Mucosa of descending colon (tissue), 3 donors: Measurements from ENCODE around the gene GRM4. TPM values are rescaled to one million over a fixed set of nuclear protein-coding genes. Genes with fewer than 3 reads are reported as not detected.

Experiments
- ATAC-seq: fragments of 200-7000 bp; cut with Tn5 transposase; one replicate; pipeline ENCODE4 v1.9.1; 2020; ENCODE audit warnings: mild to moderate bottlenecking, moderate library complexity
- DNase-seq, 3 donors: peaks; one replicate each; pipeline ENCODE4 v3.0.0-alpha.2; 2020
- H3K36me3 ChIP-seq: fragments of 200-600 bp; one replicate; pipeline ENCODE4 v1.8.0; 2021; ENCODE audit warnings: low read depth, mild to moderate bottlenecking
- H3K4me1 ChIP-seq: fragments of 200-600 bp; one replicate; pipeline ENCODE4 v1.8.0; 2021; ENCODE audit warnings: low read depth, mild to moderate bottlenecking
- H3K4me3 ChIP-seq: fragments of 200-600 bp; one replicate; pipeline ENCODE4 v1.8.0; 2021; ENCODE audit warnings: mild to moderate bottlenecking
- H3K9me3 ChIP-seq: fragments of 200-600 bp; one replicate; pipeline ENCODE4 v1.8.0; 2021; ENCODE audit warnings: mild to moderate bottlenecking
- CTCF ChIP-seq: fragments of 200-600 bp; IDR thresholded peaks from one replicate; pipeline ENCODE4 v1.8.0; 2022; ENCODE audit warnings: antibody characterized with exemption, mild to moderate bottlenecking
- intact Hi-C, 2 donors: fragments of 100-400 bp; cut with DNase I in 1 of 2; cut with micrococcal nuclease in 1 of 2; formaldehyde crosslinking; loops; one replicate each; pipeline versions ENCODE4 v1.11.0 to v1.11.1; 2022; cut with DNase I, micrococcal nuclease
- total RNA-seq, 3 donors: library from RNA; stranded (reverse); fragmentation: NEBNext Ultra II Directional in 2 of 3; extraction: Animal tissue kit (Norgen Biotek cat#: 25700) in 2 of 3; gene quantifications; one replicate each; pipeline versions ENCODE4 v1.2.1 to v1.2.4, GENCODE V29; 2021 to 2023
- donor health status: DM: no; HTN: no; CAD: no; lungs with moderate emphysema.
- donor health status: DM: no; HTN: no; CAD: no.
- donor health status: DM: no; HTN: yes; CAD: no.

GRM4 gene
- total RNA-seq, 3 donors from 2014 or later = 0.22 to 0.25 TPM; not detected in 1

- Histone ChIP-seq H3K9me3 (no peaks in the 10 kb centered on the region), H3K36me3 (no peaks in the 10 kb centered on the region), H3K4me3 (no peak overlapping the region), H3K4me1 (no peaks in the 10 kb centered on the region)
- no peak for TF ChIP-seq CTCF
- ATAC-seq = no peak
- intact Hi-C loops = no loop called here
- DNase-seq = no peak
These were observed 30.6 kb upstream of the GRM4 start for GRCh38 chr6:34176261-34177031.

- H3K4me1 ChIP-seq = no peaks in the 10 kb centered on the region
- no peaks in the 10 kb centered on the region for H3K36me3 ChIP-seq
- DNase-seq (no peak), ATAC-seq (no peak)
- H3K4me3 ChIP-seq = no peak overlapping the region
- no peaks in the 10 kb centered on the region for H3K9me3 ChIP-seq
- intact Hi-C loops = no loop called here
- TF ChIP-seq CTCF = no peak
These were observed 29.0 kb upstream of the GRM4 start for GRCh38 chr6:34174846-34175399.

GRCh38 chr6:34172961-34173775 is 27.3 kb upstream of the GRM4 start:
- no peaks in the 10 kb centered on the region for H3K9me3 ChIP-seq
- ATAC-seq (no peak), DNase-seq (no peak)
- no peak for TF ChIP-seq CTCF
- no peaks in the 10 kb centered on the region for H3K4me1 ChIP-seq
- intact Hi-C loops = no loop called here
- no peak overlapping the region for H3K4me3 ChIP-seq
- no peaks in the 10 kb centered on the region for H3K36me3 ChIP-seq

GRCh38 chr6:34170346-34170745 is 24.5 kb upstream of the GRM4 start:
- H3K4me3 ChIP-seq = no peak overlapping the region
- TF ChIP-seq CTCF = no peak
- no peaks in the 10 kb centered on the region for H3K9me3 ChIP-seq
- no peak for ATAC-seq
- DNase-seq = no peak
- intact Hi-C loops = no loop called here
- no peaks in the 10 kb centered on the region for H3K4me1 ChIP-seq
- no peaks in the 10 kb centered on the region for H3K36me3 ChIP-seq

GRCh38 chr6:34169897-34170296 is 24.0 kb upstream of the GRM4 start:
- Histone ChIP-seq H3K4me1 (no peaks in the 10 kb centered on the region), H3K4me3 (no peak overlapping the region), H3K9me3 (no peaks in the 10 kb centered on the region), H3K36me3 (no peaks in the 10 kb centered on the region)
- no peak for TF ChIP-seq CTCF
- intact Hi-C loops = no loop called here
- DNase-seq (no peak), ATAC-seq (no peak)
